Measurements from ENCODE around the gene RREB1.

Gene RREB1

DNA sequence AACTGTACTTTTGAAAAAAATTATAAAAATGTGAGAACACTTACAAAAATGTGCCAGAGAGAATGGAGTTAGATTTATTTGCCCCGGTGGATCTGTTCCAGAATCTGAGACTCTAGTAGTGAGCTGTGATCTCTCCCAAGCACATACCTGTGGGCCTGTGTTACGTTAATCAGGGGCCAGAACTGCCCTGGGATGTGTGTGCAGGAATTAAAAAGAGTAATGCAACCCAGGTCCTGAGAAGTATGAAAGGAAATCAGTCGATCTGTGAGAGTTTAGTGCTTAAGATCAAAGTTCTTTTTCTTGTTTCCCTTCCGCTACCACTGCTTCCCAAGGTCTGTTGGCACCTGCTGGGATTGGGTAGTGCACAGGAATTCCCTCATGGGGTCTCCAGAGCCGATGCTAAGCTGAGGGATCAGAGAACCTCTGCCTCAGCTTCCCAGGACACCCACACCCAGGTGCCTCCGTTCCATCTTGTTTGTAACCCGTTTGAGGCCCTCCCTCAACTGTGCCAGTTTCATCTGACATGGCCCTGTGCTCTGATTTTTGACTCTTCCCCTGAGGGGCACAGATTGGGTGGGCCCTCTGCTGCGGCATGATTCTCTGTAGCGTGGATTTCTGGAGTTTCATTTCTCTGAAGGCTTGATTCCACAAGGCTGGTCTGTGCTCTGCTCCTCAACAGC is 87.7 kb downstream of the RREB1 start:
- H3K4me2 ChIP-seq (ENCODE audit: low read depth, low read length, poor library complexity, severe bottlenecking), result no peak overlapping the region
- no peak overlapping the region for H3K9ac ChIP-seq (ENCODE audit: low read length)
- no peak overlapping the region for H2AFZ ChIP-seq (ENCODE audit: low read depth, low read length, severe bottlenecking)
- no peaks in the 10 kb centered on the region for H4K20me1 ChIP-seq (ENCODE audit: low read depth, low read length)
- H3K36me3 ChIP-seq (ENCODE audit: low read length), result no peaks in the 10 kb centered on the region
- H3K9me3 ChIP-seq (ENCODE audit: insufficient read depth, low read length), result no peaks in the 10 kb centered on the region
- H3K27ac ChIP-seq (ENCODE audit: low read depth, low read length), result no peak overlapping the region
- no peaks in the 10 kb centered on the region for H3K9me2 ChIP-seq (replicated peaks; ENCODE audit: insufficient read depth, low read length)
- no peaks in the 10 kb centered on the region for H3F3A ChIP-seq (ENCODE audit: insufficient read depth)
- H3K27me3 ChIP-seq (ENCODE audit: low read length), result no peaks in the 10 kb centered on the region
- H3K79me2 ChIP-seq (ENCODE audit: insufficient read depth, low read length), result no peaks in the 10 kb centered on the region
- TF ChIP-seq EZH2phosphoT487 (conservative IDR thresholded peaks at IDR 0.05; ENCODE audit: low read length), result no peak
- H3K4me3 ChIP-seq (ENCODE audit: insufficient read depth, low read length, poor library complexity, severe bottlenecking), result no peak overlapping the region

- no peaks in the 10 kb centered on the region for H3K9me3 ChIP-seq (ENCODE audit: insufficient read depth, low read length)
- no peak overlapping the region for H2AFZ ChIP-seq (ENCODE audit: low read depth, low read length, severe bottlenecking)
- H3K4me3 ChIP-seq (ENCODE audit: insufficient read depth, low read length, poor library complexity, severe bottlenecking), result no peak overlapping the region
- no peak overlapping the region for H3K27ac ChIP-seq (ENCODE audit: low read depth, low read length)
- H3K9ac ChIP-seq (ENCODE audit: low read length), result no peak overlapping the region
- no peaks in the 10 kb centered on the region for H3F3A ChIP-seq (ENCODE audit: insufficient read depth)
- no peak overlapping the region for H3K4me2 ChIP-seq (ENCODE audit: low read depth, low read length, poor library complexity, severe bottlenecking)
- no peaks in the 10 kb centered on the region for H3K27me3 ChIP-seq (ENCODE audit: low read length)
- TF ChIP-seq EZH2phosphoT487 (conservative IDR thresholded peaks at IDR 0.05; ENCODE audit: low read length) (no peak), CTCF (IDR thresholded peaks at IDR 0.05; ENCODE audit: insufficient read depth, low read length, poor library complexity, severe bottlenecking) (no peak)
- H3K79me2 ChIP-seq (ENCODE audit: insufficient read depth, low read length), result no peaks in the 10 kb centered on the region
- no peaks in the 10 kb centered on the region for H4K20me1 ChIP-seq (ENCODE audit: low read depth, low read length)
- no peaks in the 10 kb centered on the region for H3K9me2 ChIP-seq (replicated peaks; ENCODE audit: insufficient read depth, low read length)
- H3K36me3 ChIP-seq (ENCODE audit: low read length), result no peaks in the 10 kb centered on the region
These were observed 88.2 kb downstream of the RREB1 start for GRCh38 chr6:7196019-7196402.

DNA sequence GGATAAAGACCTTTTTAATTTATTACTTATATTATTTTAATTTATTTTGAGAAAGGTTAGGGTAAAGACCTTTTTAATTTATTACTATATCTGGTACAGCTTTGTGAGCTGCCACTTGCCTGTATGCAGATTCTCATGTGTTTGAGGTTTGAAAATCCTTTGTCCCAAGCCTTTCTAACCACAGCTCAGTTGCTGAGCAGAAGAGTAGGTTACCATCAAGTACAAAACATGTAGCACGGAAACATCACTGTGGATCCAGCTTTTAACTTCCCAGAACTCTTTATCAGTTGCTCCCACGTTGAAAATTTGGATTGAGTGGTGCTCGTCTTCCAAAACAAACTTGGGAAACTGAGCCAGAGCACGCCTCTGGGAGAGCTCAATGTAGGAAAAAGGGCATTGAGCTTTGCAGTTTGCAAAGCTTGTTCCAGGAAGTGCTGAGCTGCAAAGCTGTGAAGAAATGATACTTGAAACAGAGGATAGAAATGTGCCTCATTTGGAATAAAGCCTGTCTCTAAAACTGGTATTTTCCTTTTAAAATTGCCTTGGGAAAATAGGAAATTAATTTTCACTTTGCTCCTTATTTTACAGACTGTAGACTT is 89.0 kb downstream of the RREB1 start:
- no peak overlapping the region for H3K4me3 ChIP-seq (ENCODE audit: insufficient read depth, low read length, poor library complexity, severe bottlenecking)
- no peaks in the 10 kb centered on the region for H3K27me3 ChIP-seq (ENCODE audit: low read length)
- TF ChIP-seq EZH2phosphoT487 (conservative IDR thresholded peaks at IDR 0.05; ENCODE audit: low read length), result no peak
- TF ChIP-seq CTCF (IDR thresholded peaks at IDR 0.05; ENCODE audit: insufficient read depth, low read length, poor library complexity, severe bottlenecking), result no peak
- no peak overlapping the region for H2AFZ ChIP-seq (ENCODE audit: low read depth, low read length, severe bottlenecking)
- H3K9ac ChIP-seq (ENCODE audit: low read length), result no peak overlapping the region
- H3K36me3 ChIP-seq (ENCODE audit: low read length), result no peaks in the 10 kb centered on the region
- H4K20me1 ChIP-seq (ENCODE audit: low read depth, low read length), result no peaks in the 10 kb centered on the region
- H3K9me3 ChIP-seq (ENCODE audit: insufficient read depth, low read length), result no peaks in the 10 kb centered on the region
- no peaks in the 10 kb centered on the region for H3F3A ChIP-seq (ENCODE audit: insufficient read depth)
- H3K79me2 ChIP-seq (ENCODE audit: insufficient read depth, low read length), result no peaks in the 10 kb centered on the region
- no peak overlapping the region for H3K4me2 ChIP-seq (ENCODE audit: low read depth, low read length, poor library complexity, severe bottlenecking)
- no peaks in the 10 kb centered on the region for H3K9me2 ChIP-seq (replicated peaks; ENCODE audit: insufficient read depth, low read length)
- no peak overlapping the region for H3K27ac ChIP-seq (ENCODE audit: low read depth, low read length)

DNA sequence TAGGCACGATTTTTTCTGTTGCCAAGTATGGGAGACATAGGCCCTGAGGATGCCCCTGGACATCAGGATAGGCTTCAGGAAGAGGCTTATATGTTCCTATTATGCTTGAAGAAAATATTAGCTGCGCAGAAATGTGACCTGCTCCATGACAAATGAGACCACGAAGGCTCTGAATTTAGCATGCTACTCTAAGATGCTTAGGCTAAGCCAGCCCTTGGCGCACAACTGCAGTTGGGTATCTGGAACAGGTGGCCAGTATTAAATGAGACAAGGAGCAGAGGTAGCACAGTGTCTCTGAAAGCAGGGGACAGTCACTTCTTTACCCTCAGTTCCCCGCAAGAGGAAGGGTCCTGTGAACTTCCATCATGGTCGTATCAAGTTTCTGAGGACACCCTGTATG is 90.0 kb downstream of the RREB1 start:
- no peaks in the 10 kb centered on the region for H3K27me3 ChIP-seq (ENCODE audit: low read length)
- TF ChIP-seq EZH2phosphoT487 (conservative IDR thresholded peaks at IDR 0.05; ENCODE audit: low read length) (no peak), CTCF (IDR thresholded peaks at IDR 0.05; ENCODE audit: insufficient read depth, low read length, poor library complexity, severe bottlenecking) (no peak)
- no peaks in the 10 kb centered on the region for H3F3A ChIP-seq (ENCODE audit: insufficient read depth)
- no peaks in the 10 kb centered on the region for H3K9me3 ChIP-seq (ENCODE audit: insufficient read depth, low read length)
- no peaks in the 10 kb centered on the region for H4K20me1 ChIP-seq (ENCODE audit: low read depth, low read length)
- no peak overlapping the region for H3K4me3 ChIP-seq (ENCODE audit: insufficient read depth, low read length, poor library complexity, severe bottlenecking)
- H3K79me2 ChIP-seq (ENCODE audit: insufficient read depth, low read length), result no peaks in the 10 kb centered on the region
- no peak overlapping the region for H3K27ac ChIP-seq (ENCODE audit: low read depth, low read length)
- H3K36me3 ChIP-seq (ENCODE audit: low read length), result no peaks in the 10 kb centered on the region
- H3K9ac ChIP-seq (ENCODE audit: low read length), result no peak overlapping the region
- no peak overlapping the region for H3K4me2 ChIP-seq (ENCODE audit: low read depth, low read length, poor library complexity, severe bottlenecking)
- no peak overlapping the region for H2AFZ ChIP-seq (ENCODE audit: low read depth, low read length, severe bottlenecking)
- H3K9me2 ChIP-seq (replicated peaks; ENCODE audit: insufficient read depth, low read length), result no peaks in the 10 kb centered on the region
